B cell (primary cell): ENCODE data around the gene WBP11. TPM values are rescaled to one million over a fixed set of nuclear protein-coding genes. Genes with fewer than 3 reads are reported as not detected.
A peak's percentile ranks its signal among the peaks of the same experiment; 100 is the strongest.

ENCODE experiments used
- ATAC-seq: fragments of 200-7000 bp; cut with Tn5 transposase; one replicate; pipeline ENCODE4 v1.10.0; 2021; ENCODE audit warnings: low read depth, mild to moderate bottlenecking, moderate number of reproducible peaks, moderate library complexity
- CTCF ChIA-PET: fragments of 350-600 bp; sonication (Branson Sonifier 250); formaldehyde crosslinking; loops from one replicate; lab custom pipeline; 2021; ENCODE audit warnings: antibody characterized with exemption, inconsistent platforms; lab: Charles Lee
- POLR2A ChIA-PET: fragments of 350-600 bp; sonication (Branson Sonifier 250); formaldehyde crosslinking; loops from one replicate; lab custom pipeline; 2021; ENCODE audit warnings: antibody characterized with exemption; lab: Charles Lee
- DNase-seq: peaks from one replicate; pipeline ENCODE4 v3.0.0; 2013
- H2AFZ ChIP-seq: 2 replicates; pipeline ENCODE4 v1.6.1; 2012; ENCODE audit warnings: mild to moderate bottlenecking, low read depth, low read length; ENCODE audit not compliant: insufficient read depth, poor library complexity, severe bottlenecking
- H3K27ac ChIP-seq, 2 donors: 1 replicate in 1 of 2; 2 replicates in 1 of 2; pipeline ENCODE4 v1.5.1; 2012 to 2013; ENCODE audit warnings: low read length in 2 of 2, mild to moderate bottlenecking in 2 of 2, moderate library complexity in 1 of 2
- H3K27me3 ChIP-seq, 4 experiments: fragments of 200-600 bp in 1 of 4; sonication (generic) in 1 of 4; replicated peaks in 1 of 4; 1 replicate in 2 of 4; 2 replicates in 2 of 4; pipeline versions ENCODE4 v1.6.1 to v1.7.0; 2013 to 2016; ENCODE audit warnings: low read length in 3 of 4, mild to moderate bottlenecking in 2 of 4, mixed read lengths in 1 of 4, moderate library complexity in 1 of 4; ENCODE audit not compliant: insufficient read depth in 4 of 4, control insufficient read depth in 3 of 4; ENCODE audit errors: control extremely low read depth in 1 of 4
- H3K36me3 ChIP-seq, 2 experiments: replicated peaks in 1 of 2; 1 replicate in 1 of 2; 2 replicates in 1 of 2; pipeline versions ENCODE4 v1.6.1 to v1.7.1; 2013; ENCODE audit warnings: low read length in 1 of 2; ENCODE audit not compliant: insufficient read depth in 2 of 2, control insufficient read depth in 1 of 2; ENCODE audit errors: control extremely low read depth in 1 of 2, extremely low read depth in 1 of 2
- H3K4me1 ChIP-seq, 2 donors: fragments of 200-600 bp in 1 of 2; sonication (generic) in 1 of 2; 1 replicate in 1 of 2; 2 replicates in 1 of 2; pipeline versions ENCODE4 v1.5.1 to v1.6.1; 2013 to 2017; ENCODE audit warnings: low read length in 2 of 2; ENCODE audit not compliant: control insufficient read depth in 2 of 2, insufficient read depth in 2 of 2
- H3K4me2 ChIP-seq: replicated peaks from 2 replicates; pipeline ENCODE3; 2012; ENCODE audit warnings: mild to moderate bottlenecking, low read depth, low read length; ENCODE audit not compliant: poor library complexity, severe bottlenecking
- H3K4me3 ChIP-seq, 5 experiments: fragments of 200-600 bp in 1 of 5; sonication (generic) in 1 of 5; 1 replicate in 3 of 5; 2 replicates in 2 of 5; pipeline versions ENCODE4 v1.5.1 to v1.7.0; 2011 to 2016; ENCODE audit warnings: low read length in 4 of 5, mild to moderate bottlenecking in 4 of 5, low read depth in 2 of 5, control low read depth in 1 of 5, moderate library complexity in 1 of 5; ENCODE audit not compliant: insufficient read depth in 1 of 5; ENCODE audit errors: control extremely low read depth in 1 of 5, extremely low read depth in 1 of 5
- H3K79me2 ChIP-seq: fragments of 200-600 bp; sonication (generic); one replicate; pipeline ENCODE4 v1.6.0; 2016; ENCODE audit warnings: low read length; ENCODE audit not compliant: control insufficient read depth, insufficient read depth
- H3K9ac ChIP-seq: fragments of 200-600 bp; sonication (generic); 2 replicates; pipeline ENCODE4 v1.6.1; 2017; ENCODE audit warnings: mild to moderate bottlenecking, low read length, moderate library complexity
- H3K9me3 ChIP-seq, 3 donors: one replicate each; pipeline versions ENCODE4 v1.6.1 to v1.7.1; 2013; ENCODE audit warnings: low read length in 2 of 3; ENCODE audit not compliant: control insufficient read depth in 2 of 3, insufficient read depth in 1 of 3; ENCODE audit errors: control extremely low read depth in 1 of 3
- H4K20me1 ChIP-seq: 2 replicates; pipeline ENCODE4 v1.6.0; 2012; ENCODE audit warnings: mild to moderate bottlenecking, low read length; ENCODE audit not compliant: insufficient read depth, control insufficient read depth, poor library complexity, severe bottlenecking
- H3K27ac Mint-ChIP-seq: one replicate; pipeline ENCODE4 v1.8.0; 2021; ENCODE audit warnings: mixed read lengths
- H3K27me3 Mint-ChIP-seq: one replicate; pipeline ENCODE4 v1.8.0; 2021; ENCODE audit warnings: mixed read lengths
- H3K4me1 Mint-ChIP-seq: one replicate; pipeline ENCODE4 v1.8.0; 2021; ENCODE audit warnings: mixed read lengths
- H3K4me3 Mint-ChIP-seq: one replicate; pipeline ENCODE4 v1.8.0; 2021; ENCODE audit warnings: mixed read lengths
- H3K9me3 Mint-ChIP-seq: one replicate; pipeline ENCODE4 v1.8.0; 2022; ENCODE audit warnings: mixed read lengths; ENCODE audit not compliant: insufficient read depth
- EZH2 ChIP-seq: IDR thresholded peaks from 2 replicates; pipeline ENCODE4 v1.6.1; 2012; ENCODE audit warnings: borderline replicate concordance, low read depth, mild to moderate bottlenecking, moderate library complexity, low read length; ENCODE audit not compliant: insufficient read depth, poor library complexity, severe bottlenecking
- WGBS: methylation state at CpG from one replicate; pipeline ENCODE4 v1.1.5; 2013; ENCODE audit warnings: missing lambda C conversion rate; ENCODE audit not compliant: insufficient coverage; 5-methylcytosine and 5-hydroxymethylcytosine counted together
- intact Hi-C: fragments of 100-400 bp; cut with micrococcal nuclease; formaldehyde crosslinking; loops from one replicate; pipeline ENCODE4 v1.10.0; 2022
- polyA plus RNA-seq: library from polyadenylated mRNA; depleted of rRNA; stranded (reverse); fragments of >200 nt; gene quantifications from 2 replicates; pipeline ENCODE4 v1.2.3, GENCODE V29; 2012
- total RNA-seq, 2 donors: library from RNA; stranded (reverse); fragments of 120-200 nt in 1 of 2; gene quantifications; 1 replicate in 1 of 2; 2 replicates in 1 of 2; pipeline versions ENCODE4 v1.2.3 to v1.2.4, GENCODE V29; 2013 to 2022
- TF ChIP-seq, protein P1 (sequence below): fragments of 200-600 bp; IDR thresholded peaks from one replicate; pipeline ENCODE4 v1.8.0; 2022; ENCODE audit warnings: antibody characterized with exemption, mild to moderate bottlenecking

Gene WBP11
- total and polyA plus RNA-seq, 2 donors (not counting 1 experiment from before 2014, with no cell fraction given): 13.6 to 84.7 TPM

DNA sequence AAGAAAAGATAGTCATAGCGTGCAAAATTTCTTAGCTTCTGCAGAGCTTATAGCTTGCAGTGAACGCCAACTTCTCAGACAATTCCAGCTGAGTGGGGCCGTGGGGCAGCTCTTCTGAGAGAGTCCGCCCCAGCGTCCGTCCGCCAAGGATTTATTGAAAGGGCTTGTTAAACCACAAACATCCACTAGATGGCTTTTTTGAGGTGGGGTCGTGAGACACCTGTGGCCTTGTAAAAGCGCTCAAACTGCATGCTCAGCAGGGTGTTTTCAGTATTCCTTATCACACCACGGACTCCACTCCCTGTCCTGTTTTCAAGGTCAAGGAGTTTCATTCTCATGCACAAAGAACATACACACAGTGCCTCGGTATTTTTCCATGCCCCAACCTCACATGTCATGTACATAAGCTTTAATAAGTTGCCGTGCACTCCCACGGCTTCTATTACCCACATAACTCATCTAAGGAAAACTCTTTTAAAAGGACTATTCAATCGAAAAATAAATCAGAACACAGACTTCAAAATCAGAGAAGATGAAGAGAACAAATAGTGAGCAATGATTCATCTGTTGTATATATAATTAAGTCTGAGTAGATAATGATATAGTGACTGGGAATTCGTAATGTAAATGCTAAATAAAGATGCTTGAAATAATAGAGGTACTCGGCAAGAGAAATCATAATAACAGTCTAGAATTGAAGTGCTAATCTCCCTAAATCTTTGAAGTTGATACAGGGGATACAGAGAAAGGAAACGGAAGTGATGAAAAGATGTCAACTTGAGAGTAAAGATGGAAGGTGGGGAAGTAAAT lies 46.7 kb downstream of the WBP11 start:
- Mint-ChIP-seq H3K27ac (no peak overlapping the region), H3K4me3 (no peak overlapping the region), H3K27me3 (no peaks in the 10 kb centered on the region), H3K9me3 (peaks cover 3% of the 10 kb centered on the region), H3K4me1 (peaks cover 12% of the 10 kb centered on the region)
- DNase-seq: peak; percentile 36
- no peaks in the 10 kb centered on the region for H3K4me1 ChIP-seq
- no peak for TF ChIP-seq EZH2
- TF ChIP-seq, protein P1, sequence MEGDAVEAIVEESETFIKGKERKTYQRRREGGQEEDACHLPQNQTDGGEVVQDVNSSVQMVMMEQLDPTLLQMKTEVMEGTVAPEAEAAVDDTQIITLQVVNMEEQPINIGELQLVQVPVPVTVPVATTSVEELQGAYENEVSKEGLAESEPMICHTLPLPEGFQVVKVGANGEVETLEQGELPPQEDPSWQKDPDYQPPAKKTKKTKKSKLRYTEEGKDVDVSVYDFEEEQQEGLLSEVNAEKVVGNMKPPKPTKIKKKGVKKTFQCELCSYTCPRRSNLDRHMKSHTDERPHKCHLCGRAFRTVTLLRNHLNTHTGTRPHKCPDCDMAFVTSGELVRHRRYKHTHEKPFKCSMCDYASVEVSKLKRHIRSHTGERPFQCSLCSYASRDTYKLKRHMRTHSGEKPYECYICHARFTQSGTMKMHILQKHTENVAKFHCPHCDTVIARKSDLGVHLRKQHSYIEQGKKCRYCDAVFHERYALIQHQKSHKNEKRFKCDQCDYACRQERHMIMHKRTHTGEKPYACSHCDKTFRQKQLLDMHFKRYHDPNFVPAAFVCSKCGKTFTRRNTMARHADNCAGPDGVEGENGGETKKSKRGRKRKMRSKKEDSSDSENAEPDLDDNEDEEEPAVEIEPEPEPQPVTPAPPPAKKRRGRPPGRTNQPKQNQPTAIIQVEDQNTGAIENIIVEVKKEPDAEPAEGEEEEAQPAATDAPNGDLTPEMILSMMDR: peak; percentile 24
- H3K9ac ChIP-seq: no peak overlapping the region
- no peak overlapping the region for H3K27ac ChIP-seq
- ATAC-seq: no peak
- H3K4me3 ChIP-seq: no peak overlapping the region
- H4K20me1 ChIP-seq: no peaks in the 10 kb centered on the region
- peaks cover 0 to under 1% of the 10 kb centered on the region in 2 experiments for H3K36me3 ChIP-seq
- ChIA-PET CTCF (interaction anchor here (0.6 to 1.5 kb wide), 5 partner anchors 15 to 239 kb away, joined by 3 to 5 read pairs (median 3); no protein-coding TSS in a partner anchor), POLR2A (no interaction called here)
- H3K4me2 ChIP-seq: no peak overlapping the region
- no peak overlapping the region for H2AFZ ChIP-seq
- intact Hi-C loops: no loop called here
- 55% methylated on average over 8 of the region's 17 CpGs for WGBS
- no peaks in the 10 kb centered on the region for H3K27me3 ChIP-seq
- peaks cover 0 to 11% (median 0%) of the 10 kb centered on the region in 3 donors for H3K9me3 ChIP-seq
- H3K79me2 ChIP-seq: peaks cover 3% of the 10 kb centered on the region

DNA sequence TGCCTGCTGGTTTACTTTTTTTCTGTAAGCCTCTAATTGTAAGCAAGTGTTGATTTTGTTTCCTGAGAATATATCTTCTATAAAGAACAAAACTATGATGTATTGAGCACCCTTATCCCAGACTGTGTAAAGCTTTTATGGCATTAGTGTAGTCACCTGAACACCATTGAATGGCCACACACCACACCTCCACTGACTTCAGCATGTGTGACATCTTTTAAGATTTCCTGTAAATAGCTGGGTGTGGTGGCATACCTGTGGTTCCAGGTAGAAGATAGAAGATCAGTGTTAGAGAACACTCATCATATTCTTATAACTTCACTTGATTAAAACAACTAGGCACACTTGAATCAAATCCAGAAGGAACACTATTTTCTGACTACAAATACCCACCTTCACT lies 51.3 kb downstream of the WBP11 start:
- POLR2A ChIA-PET: no interaction called here
- intact Hi-C loops: no loop called here

More for the DNA sequence above, 51.3 kb downstream of the WBP11 start:
- Histone ChIP-seq H3K4me2 (no peak overlapping the region), H3K9ac (no peak overlapping the region), H3K9me3 (peaks cover 0 to 4% (median 3%) of the 10 kb centered on the region in 3 donors), H3K4me1 (no peaks in the 10 kb centered on the region), H2AFZ (no peak overlapping the region), H3K27me3 (no peaks in the 10 kb centered on the region), H3K79me2 (peaks cover 3% of the 10 kb centered on the region), H4K20me1 (no peaks in the 10 kb centered on the region), H3K4me3 (no peak overlapping the region), H3K27ac (no peak overlapping the region), H3K36me3 (no peaks in the 10 kb centered on the region)
- no peak for TF ChIP-seq EZH2
- TF ChIP-seq, protein P1: no peak
- Mint-ChIP-seq H3K4me3 (no peak overlapping the region), H3K9me3 (peaks cover 3% of the 10 kb centered on the region), H3K4me1 (peaks cover 9% of the 10 kb centered on the region), H3K27ac (no peak overlapping the region), H3K27me3 (no peaks in the 10 kb centered on the region)
- DNase-seq (no peak), ATAC-seq (no peak)
- CTCF ChIA-PET: no interaction called here
